A673 (cell line): Measurements from ENCODE around the gene PIGK.
"Not testable (repeated sequence)": the region's sequence is repeated elsewhere in the genome, so short reads cannot be mapped to it uniquely, and the experiment has no call there.

Experiments
- EZH2 ChIP-seq: fragments of 200-600 bp; sonication (generic); IDR thresholded peaks from 2 replicates; pipeline ENCODE4 v1.6.1; 2017; ENCODE audit warnings: borderline replicate concordance, low read depth, mild to moderate bottlenecking, mixed read lengths, antibody characterized with exemption, low read length; ENCODE audit not compliant: poor library complexity, severe bottlenecking
- TF ChIP-seq, protein P1 (sequence below): fragments of 300-800, 200-600 bp; sonication (generic); conservative IDR thresholded peaks from 2 replicates; pipeline ENCODE4 v1.5.1; 2017; ENCODE audit warnings: low read depth, mild to moderate bottlenecking, antibody characterized with exemption, low read length, moderate library complexity, mixed read lengths

DNA sequence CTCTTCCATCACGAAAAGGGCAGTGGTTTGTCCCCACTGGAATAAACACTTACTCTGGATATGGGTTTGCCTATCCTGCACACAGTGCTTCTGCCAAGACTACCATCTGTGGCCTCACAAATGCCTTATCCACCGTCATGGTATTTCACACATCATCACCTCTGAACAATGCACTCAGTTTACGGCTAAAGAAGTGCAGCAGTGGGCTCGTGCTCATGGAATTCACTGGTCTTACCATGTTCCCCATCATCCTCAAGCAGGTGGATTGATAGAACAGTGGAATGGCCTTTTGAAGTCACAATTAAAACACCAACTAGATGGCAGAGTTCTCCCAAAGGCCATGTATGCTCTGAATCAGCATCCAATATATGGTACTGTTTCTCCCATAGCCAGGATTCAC, 32.3 kb downstream of the PIGK start:
- TF ChIP-seq, protein P1, sequence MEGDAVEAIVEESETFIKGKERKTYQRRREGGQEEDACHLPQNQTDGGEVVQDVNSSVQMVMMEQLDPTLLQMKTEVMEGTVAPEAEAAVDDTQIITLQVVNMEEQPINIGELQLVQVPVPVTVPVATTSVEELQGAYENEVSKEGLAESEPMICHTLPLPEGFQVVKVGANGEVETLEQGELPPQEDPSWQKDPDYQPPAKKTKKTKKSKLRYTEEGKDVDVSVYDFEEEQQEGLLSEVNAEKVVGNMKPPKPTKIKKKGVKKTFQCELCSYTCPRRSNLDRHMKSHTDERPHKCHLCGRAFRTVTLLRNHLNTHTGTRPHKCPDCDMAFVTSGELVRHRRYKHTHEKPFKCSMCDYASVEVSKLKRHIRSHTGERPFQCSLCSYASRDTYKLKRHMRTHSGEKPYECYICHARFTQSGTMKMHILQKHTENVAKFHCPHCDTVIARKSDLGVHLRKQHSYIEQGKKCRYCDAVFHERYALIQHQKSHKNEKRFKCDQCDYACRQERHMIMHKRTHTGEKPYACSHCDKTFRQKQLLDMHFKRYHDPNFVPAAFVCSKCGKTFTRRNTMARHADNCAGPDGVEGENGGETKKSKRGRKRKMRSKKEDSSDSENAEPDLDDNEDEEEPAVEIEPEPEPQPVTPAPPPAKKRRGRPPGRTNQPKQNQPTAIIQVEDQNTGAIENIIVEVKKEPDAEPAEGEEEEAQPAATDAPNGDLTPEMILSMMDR: not testable (repeated sequence)
- not testable (repeated sequence) for TF ChIP-seq EZH2
